Hepatocyte (in vitro differentiated cells): Measurements from ENCODE around the gene B3GAT1.

Source experiments
- EZH2 ChIP-seq: fragments of 200-600 bp; sonication (generic); IDR thresholded peaks from 2 replicates; pipeline ENCODE4 v1.6.1; 2016; ENCODE audit warnings: antibody characterized with exemption, mild to moderate bottlenecking, borderline replicate concordance
- EZH2phosphoT487 ChIP-seq: fragments of 200-600 bp; sonication (generic); IDR thresholded peaks from one replicate; pipeline ENCODE4 v1.6.1; 2018; ENCODE audit warnings: antibody characterized with exemption, mild to moderate bottlenecking, low read depth, moderate library complexity; ENCODE audit not compliant: unreplicated experiment, severe bottlenecking
- TF ChIP-seq, protein P1 (sequence below): fragments of 200-600 bp; sonication (generic); IDR thresholded peaks from 2 replicates; pipeline ENCODE4 v1.5.1; 2016; ENCODE audit warnings: antibody characterized with exemption, mild to moderate bottlenecking; ENCODE audit not compliant: poor library complexity

DNA sequence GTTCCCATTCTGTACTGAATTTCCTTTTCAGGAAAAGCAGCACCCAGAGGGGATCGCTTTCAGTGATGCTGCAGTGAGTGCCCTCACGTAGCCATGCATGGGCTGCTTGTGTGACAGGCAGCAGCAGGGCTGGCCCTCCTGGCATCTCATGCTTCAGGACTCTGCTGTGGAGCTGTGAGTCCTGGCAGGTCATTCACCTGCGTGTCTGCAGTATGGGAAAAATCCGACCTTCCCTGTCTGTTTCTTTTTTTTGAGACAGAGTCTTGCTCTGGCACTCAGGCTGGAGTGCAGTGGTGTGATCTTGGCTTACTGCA lies 66.8 kb downstream of the B3GAT1 start:
- TF ChIP-seq, protein P1, sequence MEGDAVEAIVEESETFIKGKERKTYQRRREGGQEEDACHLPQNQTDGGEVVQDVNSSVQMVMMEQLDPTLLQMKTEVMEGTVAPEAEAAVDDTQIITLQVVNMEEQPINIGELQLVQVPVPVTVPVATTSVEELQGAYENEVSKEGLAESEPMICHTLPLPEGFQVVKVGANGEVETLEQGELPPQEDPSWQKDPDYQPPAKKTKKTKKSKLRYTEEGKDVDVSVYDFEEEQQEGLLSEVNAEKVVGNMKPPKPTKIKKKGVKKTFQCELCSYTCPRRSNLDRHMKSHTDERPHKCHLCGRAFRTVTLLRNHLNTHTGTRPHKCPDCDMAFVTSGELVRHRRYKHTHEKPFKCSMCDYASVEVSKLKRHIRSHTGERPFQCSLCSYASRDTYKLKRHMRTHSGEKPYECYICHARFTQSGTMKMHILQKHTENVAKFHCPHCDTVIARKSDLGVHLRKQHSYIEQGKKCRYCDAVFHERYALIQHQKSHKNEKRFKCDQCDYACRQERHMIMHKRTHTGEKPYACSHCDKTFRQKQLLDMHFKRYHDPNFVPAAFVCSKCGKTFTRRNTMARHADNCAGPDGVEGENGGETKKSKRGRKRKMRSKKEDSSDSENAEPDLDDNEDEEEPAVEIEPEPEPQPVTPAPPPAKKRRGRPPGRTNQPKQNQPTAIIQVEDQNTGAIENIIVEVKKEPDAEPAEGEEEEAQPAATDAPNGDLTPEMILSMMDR, result no peak
- no peak for TF ChIP-seq EZH2
- TF ChIP-seq EZH2phosphoT487, result no peak
